HepG2 (cell line): ENCODE measurements around the gene PCDHB7. TPM values are rescaled to one million over a fixed set of nuclear protein-coding genes. Genes with fewer than 3 reads are reported as not detected.

Experiments used
- ATAC-seq: fragments of 200-7000 bp; cut with Tn5 transposase; 3 replicates; pipeline ENCODE4 v1.9.1; 2020; ENCODE audit warnings: mild to moderate bottlenecking, moderate library complexity
- Bru-seq: library from RNA; stranded (reverse); fragments of 400-500 nt; gene quantifications from one replicate; lab custom pipeline; 2021; lab: Mats Ljungman, UMichigan
- BruChase-seq, 2 experiments: library from RNA; stranded (reverse); fragments of 400-500 nt; gene quantifications; one replicate each; lab custom pipeline; 2021; lab: Mats Ljungman, UMichigan
- BruUV-seq: library from RNA; stranded (reverse); fragments of 400-500 nt; replicated peaks from 2 replicates; lab custom pipeline; 2021; lab: Mats Ljungman, UMichigan
- CTCF ChIA-PET: fragments of 300-600 bp; formaldehyde crosslinking; extraction: SDS; loops from one replicate; lab custom pipeline; 2021; ENCODE audit warnings: low total read pairs, inconsistent platforms, low intra/inter-chr PET ratio; lab: Yijun Ruan, JAX
- POLR2A ChIA-PET: fragments of 350-600 bp; sonication (Branson Sonifier 250); formaldehyde crosslinking; loops from one replicate; lab custom pipeline; 2020; ENCODE audit warnings: antibody characterized with exemption, inconsistent platforms; lab: Yijun Ruan, JAX
- DNase-seq: peaks from one replicate; pipeline ENCODE4 v3.0.0-alpha.2; 2015; ENCODE audit warnings: low spot score
- FAIRE-seq: peaks from 3 replicates; lab custom pipeline; 2011; peaks lifted over from hg19 to GRCh38; lab: Jason Lieb, UNC
- H2AFZ ChIP-seq: one replicate; pipeline ENCODE4 v1.6.1; 2011; ENCODE audit warnings: low read length, inconsistent platforms
- H3K27ac ChIP-seq: fragments of 300-600 bp; 3 replicates; pipeline ENCODE4 v1.8.0; 2011; ENCODE audit warnings: mixed run types, mild to moderate bottlenecking, mixed read lengths, low read length, inconsistent platforms; ENCODE audit not compliant: insufficient read depth; ENCODE audit errors: extremely low read length
- H3K27me3 ChIP-seq, 2 experiments: fragments of 200-600 bp in 1 of 2; 2 replicates in 1 of 2; 3 replicates in 1 of 2; pipeline versions ENCODE4 v1.6.0 to v1.8.0; 2011; ENCODE audit warnings: low read length in 2 of 2, mild to moderate bottlenecking in 2 of 2, moderate library complexity in 2 of 2, inconsistent platforms in 1 of 2; ENCODE audit not compliant: insufficient read depth in 2 of 2, control insufficient read depth in 1 of 2
- H3K36me3 ChIP-seq, 2 experiments: fragments of 200-600 bp in 1 of 2; replicated peaks in 1 of 2; 2 replicates in 1 of 2; 3 replicates in 1 of 2; pipeline versions ENCODE4 v1.5.1 to v1.8.0; 2011; ENCODE audit warnings: low read length in 2 of 2, inconsistent platforms in 1 of 2; ENCODE audit not compliant: insufficient read depth in 2 of 2, control insufficient read depth in 1 of 2
- H3K4me1 ChIP-seq: 2 replicates; pipeline ENCODE4 v1.5.1; 2012; ENCODE audit warnings: low read length, inconsistent platforms; ENCODE audit not compliant: insufficient read depth
- H3K4me2 ChIP-seq: 2 replicates; pipeline ENCODE4 v1.6.0; 2011; ENCODE audit warnings: low read depth, low read length, inconsistent platforms
- H3K4me3 ChIP-seq, 3 experiments: fragments of 200-600 bp in 1 of 3; sonication (generic), shearing (Covaris generic) in 1 of 3; replicated peaks in 1 of 3; 2 replicates each; pipeline ENCODE4 v1.5.1; 2011 to 2016; ENCODE audit warnings: low read length in 3 of 3, inconsistent platforms in 2 of 3, low read depth in 2 of 3, mild to moderate bottlenecking in 2 of 3, control low read depth in 1 of 3, mixed read lengths in 1 of 3; ENCODE audit not compliant: insufficient read depth in 1 of 3
- H3K79me2 ChIP-seq: one replicate; pipeline ENCODE4 v1.6.1; 2011; ENCODE audit warnings: low read length, inconsistent platforms; ENCODE audit not compliant: insufficient read depth
- H3K9ac ChIP-seq: 2 replicates; pipeline ENCODE4 v1.6.0; 2011; ENCODE audit warnings: mild to moderate bottlenecking, low read depth, low read length, inconsistent platforms; ENCODE audit not compliant: insufficient read depth
- H3K9me3 ChIP-seq: 2 replicates; pipeline ENCODE4 v1.5.1; 2012; ENCODE audit warnings: mild to moderate bottlenecking, low read length
- H4K20me1 ChIP-seq: 2 replicates; pipeline ENCODE4 v1.6.0; 2011; ENCODE audit warnings: inconsistent platforms, mild to moderate bottlenecking, low read length, moderate library complexity; ENCODE audit not compliant: insufficient read depth
- ARID3A ChIP-seq: IDR thresholded peaks from 2 replicates; pipeline ENCODE4 v1.6.1; 2012; ENCODE audit warnings: low read depth, low read length, improper control_type of control experiment
- GLI4 ChIP-seq: sonication (generic); formaldehyde crosslinking; IDR thresholded peaks from 2 replicates; pipeline ENCODE4 v1.5.1; 2020; ENCODE audit warnings: missing genetic modification reagents, mild to moderate bottlenecking, moderate library complexity, borderline replicate concordance
- NCOA1 ChIP-seq: sonication (generic); formaldehyde crosslinking; IDR thresholded peaks from 2 replicates; pipeline ENCODE4 v1.9.0; 2021; ENCODE audit warnings: missing genetic modification reagents
- NR2C2 ChIP-seq: sonication (generic); formaldehyde crosslinking; IDR thresholded peaks from 2 replicates; pipeline ENCODE4 v1.4.0; 2020; ENCODE audit warnings: missing genetic modification reagents, mild to moderate bottlenecking, moderate library complexity, borderline replicate concordance
- STAG1 ChIP-seq: sonication (generic); formaldehyde crosslinking; IDR thresholded peaks from 2 replicates; pipeline ENCODE4 v1.4.0; 2020; ENCODE audit warnings: missing genetic modification reagents
- ZBTB33 ChIP-seq: sonication (generic); formaldehyde crosslinking; IDR thresholded peaks from 2 replicates; pipeline ENCODE4 v1.4.0; 2020; ENCODE audit warnings: missing genetic modification reagents
- whole genome bisulfite sequencing: methylation state at CpG from one replicate; pipeline ENCODE4 v1.1.6; 2017; ENCODE audit warnings: low lambda C conversion rate; 5-methylcytosine and 5-hydroxymethylcytosine counted together
- in situ Hi-C: cut with HindIII; loops from 2 replicates; pipeline ENCODE4 v1.10.0; 2017; ENCODE audit warnings: low pct_unique_long_range_greater_than_20kb; ENCODE audit not compliant: extremely low pct_ligation_motif_present
- intact Hi-C: fragments of 100-400 bp; cut with micrococcal nuclease; formaldehyde crosslinking; loops from one replicate; pipeline ENCODE4 v1.10.0; 2022; ENCODE audit not compliant: unreplicated experiment
- long read RNA-seq, 2 experiments: library from RNA in 1 of 2; library from polyadenylated mRNA in 1 of 2; stranded (forward) in 1 of 2; unstranded in 1 of 2; transcript quantifications; one replicate each; pipeline ENCODE4 v2.0.0, GENCODE V29; 2019 to 2022
- polyA minus RNA-seq, 3 experiments: library from RNA; depleted of rRNA, polyadenylated mRNA; stranded (reverse); fragments of >200 nt; gene quantifications; 2 replicates each; pipeline ENCODE4 v1.2.3, GENCODE V29; 2011; ENCODE audit warnings: low replicate concordance in 1 of 3
- polyA plus RNA-seq, 8 experiments: library from polyadenylated mRNA; depleted of rRNA in 3 of 8; stranded (reverse) in 7 of 8; unstranded in 1 of 8; fragments of >200 nt; fragmentation: Illumina TruSeq in 4 of 8; extraction: Trizol in 4 of 8; gene quantifications; 2 replicates each; pipeline versions ENCODE4 v1.2.1 to v1.2.3, GENCODE V29; 2011 to 2016; ENCODE audit warnings: low read depth in 4 of 8, missing spikeins in 1 of 8, mixed read lengths in 1 of 8; ENCODE audit not compliant: insufficient read depth in 1 of 8
- total RNA-seq, 5 experiments: library from RNA; depleted of rRNA; stranded (reverse); fragments of >200 nt; fragmentation: Illumina TruSeq; extraction: Trizol; gene quantifications; 2 replicates each; pipeline ENCODE4 v1.2.3, GENCODE V29; 2016; ENCODE audit warnings: low read depth in 1 of 5
- TF ChIP-seq, protein P1 (sequence below): sonication (generic); formaldehyde crosslinking; IDR thresholded peaks from 2 replicates; pipeline ENCODE4 v1.5.0; 2020; ENCODE audit warnings: mild to moderate bottlenecking, missing genetic modification reagents, moderate library complexity
- TF ChIP-seq, protein P2 (sequence below): IDR thresholded peaks from 2 replicates; pipeline ENCODE4 v1.6.1; 2016

Gene PCDHB7
- total RNA-seq (2016; rRNA removed; fragmentation: Illumina TruSeq; extraction: Trizol) (0.02 TPM in 1 of 2 replicates, not detected in the other), polyA plus RNA-seq (2011; rRNA removed) (0.03 TPM in 1 of 2 replicates, not detected in the other), polyA minus RNA-seq (2011; rRNA and poly(A)+ RNA removed; ENCODE audit: low replicate concordance) (0.06 TPM in 1 of 2 replicates, not detected in the other), Bru-seq, nascent RNA (percentile 18 among the genes with signal in this experiment), BruChase-seq, experiment 1, labeled RNA remaining after a 6-hour chase (percentile 23 among the genes with signal in this experiment), BruChase-seq, experiment 2, labeled RNA remaining after a 2-hour chase (percentile 19 among the genes with signal in this experiment)
- not detected in 2 replicates for total RNA-seq (2016; cell fraction: cytosol; rRNA removed; fragmentation: Illumina TruSeq; extraction: Trizol; ENCODE audit: low read depth)
- 0.09 TPM in 1 of 2 replicates, not detected in the other for total RNA-seq (2016; cell fraction: insoluble cytoplasmic fraction; rRNA removed; fragmentation: Illumina TruSeq; extraction: Trizol)
- not detected in 2 replicates for total RNA-seq (2016; cell fraction: membrane; rRNA removed; fragmentation: Illumina TruSeq; extraction: Trizol)
- total RNA-seq (2016; cell fraction: nucleus; rRNA removed; fragmentation: Illumina TruSeq; extraction: Trizol) = 0.09 and 0.12 TPM in 2 replicates
- 0.01 and 0.03 TPM in 2 replicates for polyA plus RNA-seq (2011; cell fraction: cytosol; rRNA removed)
- 0.05 TPM in 2 replicates for polyA plus RNA-seq (2011; cell fraction: nucleus; rRNA removed)
- polyA plus RNA-seq (2012) = 0.03 and 0.16 TPM in 2 replicates
- polyA plus RNA-seq (2016; cell fraction: cytosol; fragmentation: Illumina TruSeq; extraction: Trizol; ENCODE audit: low read depth) = not detected in 2 replicates
- not detected in 2 replicates for polyA plus RNA-seq (2016; cell fraction: insoluble cytoplasmic fraction; fragmentation: Illumina TruSeq; extraction: Trizol; ENCODE audit: low read depth)
- not detected in 2 replicates for polyA plus RNA-seq (2016; cell fraction: membrane; fragmentation: Illumina TruSeq; extraction: Trizol; ENCODE audit: low read depth)
- polyA plus RNA-seq (2016; cell fraction: nucleus; fragmentation: Illumina TruSeq; extraction: Trizol; ENCODE audit: insufficient read depth, low read depth) = 0.17 TPM in 1 of 2 replicates, not detected in the other
- polyA minus RNA-seq (2011; cell fraction: cytosol; rRNA and poly(A)+ RNA removed) = not detected in 2 replicates
- polyA minus RNA-seq (2011; cell fraction: nucleus; rRNA and poly(A)+ RNA removed) = 0.12 TPM in 1 of 2 replicates, not detected in the other
- long read RNA-seq, experiment 1 = 0 reads
- long read RNA-seq, experiment 2 = 0 reads

GRCh38 chr5:141172381-141173204, at the start of gene PCDHB7:
TSS of gene PCDHB7 (plus strand) at chr5:141172644. CDS start at chr5:141172836, 192 bp downstream.
- WGBS = 23% methylated on average over 18 of the region's 20 CpGs
- no peak for FAIRE-seq
- TF ChIP-seq GLI4 (CRISPR knock-in tag) (no peak), ZBTB33 (CRISPR knock-in tag) (0 out of 2 replicates have a peak, but pooled peaks have one; percentile 12), NR2C2 (CRISPR knock-in tag) (no peak), NCOA1 (no peak), STAG1 (CRISPR knock-in tag) (peak; percentile 21; the same call in 1 of the 2 replicates), ARID3A (0 out of 2 replicates have a peak, but pooled peaks have one; percentile 23)
- TF ChIP-seq, protein P1, sequence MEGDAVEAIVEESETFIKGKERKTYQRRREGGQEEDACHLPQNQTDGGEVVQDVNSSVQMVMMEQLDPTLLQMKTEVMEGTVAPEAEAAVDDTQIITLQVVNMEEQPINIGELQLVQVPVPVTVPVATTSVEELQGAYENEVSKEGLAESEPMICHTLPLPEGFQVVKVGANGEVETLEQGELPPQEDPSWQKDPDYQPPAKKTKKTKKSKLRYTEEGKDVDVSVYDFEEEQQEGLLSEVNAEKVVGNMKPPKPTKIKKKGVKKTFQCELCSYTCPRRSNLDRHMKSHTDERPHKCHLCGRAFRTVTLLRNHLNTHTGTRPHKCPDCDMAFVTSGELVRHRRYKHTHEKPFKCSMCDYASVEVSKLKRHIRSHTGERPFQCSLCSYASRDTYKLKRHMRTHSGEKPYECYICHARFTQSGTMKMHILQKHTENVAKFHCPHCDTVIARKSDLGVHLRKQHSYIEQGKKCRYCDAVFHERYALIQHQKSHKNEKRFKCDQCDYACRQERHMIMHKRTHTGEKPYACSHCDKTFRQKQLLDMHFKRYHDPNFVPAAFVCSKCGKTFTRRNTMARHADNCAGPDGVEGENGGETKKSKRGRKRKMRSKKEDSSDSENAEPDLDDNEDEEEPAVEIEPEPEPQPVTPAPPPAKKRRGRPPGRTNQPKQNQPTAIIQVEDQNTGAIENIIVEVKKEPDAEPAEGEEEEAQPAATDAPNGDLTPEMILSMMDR = peak; percentile 65
- TF ChIP-seq, protein P2, sequence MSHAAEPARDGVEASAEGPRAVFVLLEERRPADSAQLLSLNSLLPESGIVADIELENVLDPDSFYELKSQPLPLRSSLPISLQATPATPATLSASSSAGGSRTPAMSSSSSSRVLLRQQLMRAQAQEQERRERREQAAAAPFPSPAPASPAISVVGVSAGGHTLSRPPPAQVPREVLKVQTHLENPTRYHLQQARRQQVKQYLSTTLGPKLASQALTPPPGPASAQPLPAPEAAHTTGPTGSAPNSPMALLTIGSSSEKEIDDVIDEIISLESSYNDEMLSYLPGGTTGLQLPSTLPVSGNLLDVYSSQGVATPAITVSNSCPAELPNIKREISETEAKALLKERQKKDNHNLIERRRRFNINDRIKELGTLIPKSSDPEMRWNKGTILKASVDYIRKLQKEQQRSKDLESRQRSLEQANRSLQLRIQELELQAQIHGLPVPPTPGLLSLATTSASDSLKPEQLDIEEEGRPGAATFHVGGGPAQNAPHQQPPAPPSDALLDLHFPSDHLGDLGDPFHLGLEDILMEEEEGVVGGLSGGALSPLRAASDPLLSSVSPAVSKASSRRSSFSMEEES = no peak

More at GRCh38 chr5:141172381-141173204, at the start of gene PCDHB7:
- no peak within 1 kb of the TSS for H3K4me3 ChIP-seq
- intact Hi-C loops (no loop called here), in situ Hi-C loops (no loop called here)
- no peaks in the 10 kb centered on the region for H3K9me3 ChIP-seq
- H3K27ac ChIP-seq = no peak within 1 kb of the TSS
- ChIA-PET POLR2A (no interaction called here), CTCF (interaction anchor here (1.3 kb wide), 1 partner anchor 78 kb away, joined by 5 read pairs; the partner anchor contains the start of gene PCDHB2)
- peak within 1 kb of the TSS; percentile 45 for H2AFZ ChIP-seq
- no peaks in the 10 kb centered on the region for H3K79me2 ChIP-seq
- ATAC-seq (no peak), DNase-seq (peak; percentile 36)
- no peaks in the 10 kb centered on the region; a peak in 1 of 5 replicates for H3K27me3 ChIP-seq
- no peaks in the 10 kb centered on the region for H3K4me1 ChIP-seq
- no TSS peak for BruUV-seq
- no peak within 1 kb of the TSS for H3K9ac ChIP-seq
- H3K36me3 ChIP-seq = no peaks in the 10 kb centered on the region
- peak within 1 kb of the TSS; percentile 48 for H3K4me2 ChIP-seq
- no peaks in the 10 kb centered on the region for H4K20me1 ChIP-seq
